Neural progenitor cell (in vitro differentiated cells): ENCODE measurements around the gene PTGER3.

Experiments used
- EZH2 ChIP-seq: fragments of 200-600 bp; sonication (generic); IDR thresholded peaks from 2 replicates; pipeline ENCODE4 v1.6.1; 2017; ENCODE audit warnings: antibody characterized with exemption, mild to moderate bottlenecking, moderate library complexity
- EZH2phosphoT487 ChIP-seq: fragments of 200-600 bp; sonication (generic); IDR thresholded peaks from 2 replicates; pipeline ENCODE4 v1.6.1; 2017; ENCODE audit warnings: antibody characterized with exemption

DNA sequence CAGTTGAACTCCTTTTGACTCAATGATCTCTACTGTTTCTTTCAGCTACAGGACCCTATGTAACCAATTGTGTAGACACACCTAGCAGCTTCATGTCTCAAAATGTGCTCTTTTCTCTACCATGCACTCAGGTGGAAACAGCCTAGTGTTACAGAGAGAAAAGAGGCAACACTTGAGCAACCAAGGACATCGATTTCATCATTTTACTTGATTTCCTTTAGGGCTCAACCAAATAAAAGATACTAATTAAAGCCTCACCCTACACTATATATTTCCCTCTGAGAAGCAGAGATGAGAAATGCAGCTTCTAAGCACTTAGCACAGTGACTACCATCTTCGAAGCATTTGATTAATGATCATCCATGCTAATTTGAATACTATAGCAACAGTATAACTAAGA, 55.1 kb downstream of the PTGER3 start:
- TF ChIP-seq EZH2 (no peak), EZH2phosphoT487 (no peak)
